Measurements from ENCODE around the gene SKI. TPM values are rescaled to one million over a fixed set of nuclear protein-coding genes. Genes with fewer than 3 reads are reported as not detected.
"Not testable (repeated sequence)": the region's sequence is repeated elsewhere in the genome, so short reads cannot be mapped to it uniquely, and the experiment has no call there.

Gene SKI
- polyA plus RNA-seq, 3 donors = 48.7 to 63.3 (median 56.2) TPM

GRCh38 chr1:2235300-2235998 lies 7.3 kb downstream of the SKI start:
- no peak for DNase-seq (ENCODE audit: extremely low read depth in 1 of 11, low read depth in 9 of 11, low spot score in 4 of 11)

GRCh38 chr1:2236695-2237677 lies 8.9 kb downstream of the SKI start:
- no peak for DNase-seq (ENCODE audit: extremely low read depth in 1 of 11, low read depth in 9 of 11, low spot score in 4 of 11)

- DNase-seq (ENCODE audit: extremely low read depth in 1 of 11, low read depth in 9 of 11, low spot score in 4 of 11) = no peak
These were observed 9.7 kb downstream of the SKI start for GRCh38 chr1:2237773-2238172.

GRCh38 chr1:2238361-2239012 lies 10.4 kb downstream of the SKI start:
- no peak for DNase-seq (ENCODE audit: extremely low read depth in 1 of 11, low read depth in 9 of 11, low spot score in 4 of 11)

GRCh38 chr1:2239013-2239370 lies 10.9 kb downstream of the SKI start:
- DNase-seq (ENCODE audit: extremely low read depth in 1 of 11, low read depth in 9 of 11, low spot score in 4 of 11) = no peak

GRCh38 chr1:2239384-2239985 lies 11.4 kb downstream of the SKI start:
- no peak for DNase-seq (ENCODE audit: extremely low read depth in 1 of 11, low read depth in 9 of 11, low spot score in 4 of 11)

- DNase-seq (ENCODE audit: extremely low read depth in 1 of 11, low read depth in 9 of 11, low spot score in 4 of 11) = no peak
These were observed 12.4 kb downstream of the SKI start for GRCh38 chr1:2240270-2241156.

- no peak for DNase-seq (ENCODE audit: extremely low read depth in 1 of 11, low read depth in 9 of 11, low spot score in 4 of 11)
These were observed 13.7 kb downstream of the SKI start for GRCh38 chr1:2241820-2242219.

- DNase-seq (ENCODE audit: extremely low read depth in 1 of 11, low read depth in 9 of 11, low spot score in 4 of 11) = no peak
These were observed 15.0 kb downstream of the SKI start for GRCh38 chr1:2242814-2243725.

GRCh38 chr1:2247045-2247394 lies 18.9 kb downstream of the SKI start:
- not testable (repeated sequence) for DNase-seq (ENCODE audit: extremely low read depth in 1 of 11, low read depth in 9 of 11, low spot score in 4 of 11)

- no peak for DNase-seq (ENCODE audit: extremely low read depth in 1 of 11, low read depth in 9 of 11, low spot score in 4 of 11)
These were observed 19.6 kb downstream of the SKI start for GRCh38 chr1:2247760-2248126.

GRCh38 chr1:2248127-2248826 lies 20.2 kb downstream of the SKI start:
- no peak for DNase-seq (ENCODE audit: extremely low read depth in 1 of 11, low read depth in 9 of 11, low spot score in 4 of 11)

- no peak for DNase-seq (ENCODE audit: extremely low read depth in 1 of 11, low read depth in 9 of 11, low spot score in 4 of 11)
These were observed 20.9 kb downstream of the SKI start for GRCh38 chr1:2248854-2249558.

GRCh38 chr1:2249559-2249906 lies 21.4 kb downstream of the SKI start:
- no peak for DNase-seq (ENCODE audit: extremely low read depth in 1 of 11, low read depth in 9 of 11, low spot score in 4 of 11)

GRCh38 chr1:2250721-2251281 lies 22.7 kb downstream of the SKI start:
- no peak for DNase-seq (ENCODE audit: extremely low read depth in 1 of 11, low read depth in 9 of 11, low spot score in 4 of 11)

- DNase-seq (ENCODE audit: extremely low read depth in 1 of 11, low read depth in 9 of 11, low spot score in 4 of 11) = no peak
These were observed 23.2 kb downstream of the SKI start for GRCh38 chr1:2251363-2251762.

Data from renal cortex interstitium (tissue), 11 donors.